RWPE2 (cell line): ENCODE results near the gene SLC10A6.

Experiments used
- ATAC-seq: fragments of 200-7000 bp; cut with Tn5 transposase; 3 replicates; pipeline ENCODE4 v1.9.1; 2021; ENCODE audit warnings: low read depth
- DNase-seq: peaks from one replicate; pipeline ENCODE4 v3.0.0-alpha.2; 2020; ENCODE audit warnings: low spot score
- H3K27ac ChIP-seq: fragments of 450-650 bp; 2 replicates; pipeline ENCODE4 v1.5.1; 2017; ENCODE audit warnings: mild to moderate bottlenecking; ENCODE audit not compliant: poor library complexity, severe bottlenecking
- H3K27me3 ChIP-seq: fragments of 250-450 bp; sonication (Bioruptor Pico); 2 replicates; pipeline ENCODE4 v1.5.1; 2021; ENCODE audit warnings: mild to moderate bottlenecking, moderate library complexity; ENCODE audit not compliant: insufficient read depth, poor library complexity, severe bottlenecking
- H3K36me3 ChIP-seq: fragments of 250-450 bp; sonication (Bioruptor Pico); 2 replicates; pipeline ENCODE4 v1.5.1; 2020; ENCODE audit warnings: low read depth, mild to moderate bottlenecking, moderate library complexity
- H3K4me1 ChIP-seq: fragments of 250-450 bp; sonication (Bioruptor Pico); 2 replicates; pipeline ENCODE4 v1.5.1; 2021; ENCODE audit warnings: mild to moderate bottlenecking, moderate library complexity; ENCODE audit not compliant: insufficient read depth, poor library complexity, severe bottlenecking
- H3K4me3 ChIP-seq: fragments of 250-450 bp; sonication (Bioruptor Pico); 2 replicates; pipeline ENCODE4 v1.5.1; 2021; ENCODE audit warnings: mild to moderate bottlenecking, moderate library complexity; ENCODE audit not compliant: severe bottlenecking
- H3K9me3 ChIP-seq: fragments of 250-450 bp; sonication (Bioruptor Pico); 2 replicates; pipeline ENCODE4 v1.5.1; 2021; ENCODE audit warnings: mild to moderate bottlenecking, moderate library complexity; ENCODE audit not compliant: severe bottlenecking
- TF ChIP-seq, protein P1 (sequence below): fragments of 450-650 bp; IDR thresholded peaks from one replicate; pipeline ENCODE4 v1.5.1; 2017; ENCODE audit warnings: mild to moderate bottlenecking, moderate library complexity; ENCODE audit not compliant: poor library complexity, severe bottlenecking

The SLC10A6 gene, protein sequence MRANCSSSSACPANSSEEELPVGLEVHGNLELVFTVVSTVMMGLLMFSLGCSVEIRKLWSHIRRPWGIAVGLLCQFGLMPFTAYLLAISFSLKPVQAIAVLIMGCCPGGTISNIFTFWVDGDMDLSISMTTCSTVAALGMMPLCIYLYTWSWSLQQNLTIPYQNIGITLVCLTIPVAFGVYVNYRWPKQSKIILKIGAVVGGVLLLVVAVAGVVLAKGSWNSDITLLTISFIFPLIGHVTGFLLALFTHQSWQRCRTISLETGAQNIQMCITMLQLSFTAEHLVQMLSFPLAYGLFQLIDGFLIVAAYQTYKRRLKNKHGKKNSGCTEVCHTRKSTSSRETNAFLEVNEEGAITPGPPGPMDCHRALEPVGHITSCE

DNA sequence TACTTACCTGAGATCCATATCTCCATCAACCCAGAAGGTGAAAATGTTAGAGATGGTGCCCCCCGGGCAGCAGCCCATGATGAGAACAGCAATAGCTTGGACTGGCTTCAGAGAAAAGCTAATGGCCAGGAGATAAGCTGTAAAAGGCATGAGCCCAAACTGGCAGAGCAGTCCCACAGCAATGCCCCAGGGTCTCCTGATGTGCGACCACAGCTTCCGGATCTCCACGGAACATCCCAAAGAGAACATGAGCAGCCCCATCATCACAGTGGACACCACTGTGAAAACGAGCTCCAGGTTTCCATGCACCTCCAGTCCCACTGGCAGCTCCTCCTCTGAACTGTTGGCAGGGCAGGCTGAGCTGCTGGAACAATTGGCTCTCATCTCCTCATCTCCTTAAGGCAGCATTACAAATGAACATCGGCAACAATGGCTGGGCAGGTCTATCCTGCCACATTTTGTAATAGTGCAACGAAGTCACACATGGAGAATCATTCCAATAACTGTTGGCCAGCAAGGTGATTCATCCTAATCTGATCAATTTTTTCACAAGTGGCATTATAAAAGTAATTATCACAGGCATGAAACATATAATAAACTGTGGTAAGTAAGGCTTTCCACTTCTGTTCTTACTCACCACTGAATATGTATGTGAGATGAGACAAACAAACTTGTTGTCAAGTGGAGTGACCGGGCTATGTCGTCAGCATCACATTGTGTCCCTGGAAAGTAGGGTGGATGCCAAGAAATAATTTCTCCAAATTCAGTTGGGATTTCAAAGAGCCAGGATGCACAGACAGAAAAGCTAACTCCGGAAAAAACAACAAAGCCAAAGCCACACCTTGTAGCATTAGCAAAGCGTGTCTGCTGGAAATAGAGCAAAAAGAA is at the start of gene SLC10A6:
TSS of gene SLC10A6 (minus strand) at position 653 of the 888 bp plus-strand sequence. CDS start at position 384, 269 bp downstream.
- Histone ChIP-seq H3K27ac (no peak within 1 kb of the TSS), H3K4me1 (peaks cover 6% of the 10 kb centered on the region), H3K9me3 (no peaks in the 10 kb centered on the region), H3K4me3 (no peak within 1 kb of the TSS), H3K27me3 (no peaks in the 10 kb centered on the region), H3K36me3 (no peaks in the 10 kb centered on the region)
- ATAC-seq (no peak), DNase-seq (no peak)
- TF ChIP-seq, protein P1, sequence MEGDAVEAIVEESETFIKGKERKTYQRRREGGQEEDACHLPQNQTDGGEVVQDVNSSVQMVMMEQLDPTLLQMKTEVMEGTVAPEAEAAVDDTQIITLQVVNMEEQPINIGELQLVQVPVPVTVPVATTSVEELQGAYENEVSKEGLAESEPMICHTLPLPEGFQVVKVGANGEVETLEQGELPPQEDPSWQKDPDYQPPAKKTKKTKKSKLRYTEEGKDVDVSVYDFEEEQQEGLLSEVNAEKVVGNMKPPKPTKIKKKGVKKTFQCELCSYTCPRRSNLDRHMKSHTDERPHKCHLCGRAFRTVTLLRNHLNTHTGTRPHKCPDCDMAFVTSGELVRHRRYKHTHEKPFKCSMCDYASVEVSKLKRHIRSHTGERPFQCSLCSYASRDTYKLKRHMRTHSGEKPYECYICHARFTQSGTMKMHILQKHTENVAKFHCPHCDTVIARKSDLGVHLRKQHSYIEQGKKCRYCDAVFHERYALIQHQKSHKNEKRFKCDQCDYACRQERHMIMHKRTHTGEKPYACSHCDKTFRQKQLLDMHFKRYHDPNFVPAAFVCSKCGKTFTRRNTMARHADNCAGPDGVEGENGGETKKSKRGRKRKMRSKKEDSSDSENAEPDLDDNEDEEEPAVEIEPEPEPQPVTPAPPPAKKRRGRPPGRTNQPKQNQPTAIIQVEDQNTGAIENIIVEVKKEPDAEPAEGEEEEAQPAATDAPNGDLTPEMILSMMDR = no peak

DNA sequence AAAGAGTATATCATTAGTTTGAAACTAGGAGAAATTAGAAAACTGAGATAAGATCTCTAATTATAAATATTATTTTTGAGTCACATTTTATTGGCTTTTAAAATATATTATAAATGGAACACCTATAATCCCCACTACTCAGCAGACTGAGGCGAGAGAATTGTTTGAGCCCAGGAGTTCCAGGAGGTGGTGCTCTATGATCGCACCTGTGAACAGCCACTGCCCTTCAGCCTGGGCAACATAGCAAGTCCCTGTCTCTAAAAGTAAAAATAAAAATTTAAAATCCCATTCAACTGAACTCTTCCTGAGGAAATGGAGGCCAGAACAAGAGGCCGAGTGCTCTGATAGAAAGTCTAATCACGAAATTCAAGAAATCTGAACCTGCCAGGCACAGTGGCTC is 49.4 kb upstream of the SLC10A6 start:
- H3K4me3 ChIP-seq = no peak overlapping the region
- TF ChIP-seq, protein P1 = peak; percentile 74
- no peak overlapping the region for H3K27ac ChIP-seq
- H3K9me3 ChIP-seq = no peaks in the 10 kb centered on the region
- DNase-seq (no peak), ATAC-seq (peak; percentile 74)
- H3K27me3 ChIP-seq = no peaks in the 10 kb centered on the region
- peaks cover 8% of the 10 kb centered on the region for H3K4me1 ChIP-seq
- no peaks in the 10 kb centered on the region for H3K36me3 ChIP-seq

DNA sequence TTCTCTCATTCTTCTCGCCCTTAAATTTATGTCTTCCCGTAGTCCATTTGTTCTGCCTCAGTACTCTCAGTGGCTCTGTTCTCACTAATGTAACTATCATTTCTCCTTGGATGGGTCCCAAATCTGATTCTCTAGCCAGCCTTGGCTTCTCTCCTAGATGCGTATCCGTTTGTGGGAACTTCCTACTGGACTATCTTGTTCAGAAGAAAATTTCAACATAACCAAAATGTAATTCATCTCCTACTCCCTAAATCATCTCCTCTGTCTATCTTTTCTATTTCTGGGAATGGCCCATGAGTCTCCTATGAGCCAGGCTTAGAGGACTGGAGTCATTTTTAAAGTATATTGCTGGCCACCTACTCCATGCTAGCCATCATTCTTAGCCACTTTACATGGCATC is 47.4 kb upstream of the SLC10A6 start:
- no peaks in the 10 kb centered on the region for H3K27me3 ChIP-seq
- DNase-seq = no peak
- no peak overlapping the region for H3K4me3 ChIP-seq
- TF ChIP-seq, protein P1 = no peak
- H3K27ac ChIP-seq = no peak overlapping the region
- no peak for ATAC-seq
- no peaks in the 10 kb centered on the region for H3K36me3 ChIP-seq
- H3K9me3 ChIP-seq = no peaks in the 10 kb centered on the region
- peaks cover 8% of the 10 kb centered on the region for H3K4me1 ChIP-seq

DNA sequence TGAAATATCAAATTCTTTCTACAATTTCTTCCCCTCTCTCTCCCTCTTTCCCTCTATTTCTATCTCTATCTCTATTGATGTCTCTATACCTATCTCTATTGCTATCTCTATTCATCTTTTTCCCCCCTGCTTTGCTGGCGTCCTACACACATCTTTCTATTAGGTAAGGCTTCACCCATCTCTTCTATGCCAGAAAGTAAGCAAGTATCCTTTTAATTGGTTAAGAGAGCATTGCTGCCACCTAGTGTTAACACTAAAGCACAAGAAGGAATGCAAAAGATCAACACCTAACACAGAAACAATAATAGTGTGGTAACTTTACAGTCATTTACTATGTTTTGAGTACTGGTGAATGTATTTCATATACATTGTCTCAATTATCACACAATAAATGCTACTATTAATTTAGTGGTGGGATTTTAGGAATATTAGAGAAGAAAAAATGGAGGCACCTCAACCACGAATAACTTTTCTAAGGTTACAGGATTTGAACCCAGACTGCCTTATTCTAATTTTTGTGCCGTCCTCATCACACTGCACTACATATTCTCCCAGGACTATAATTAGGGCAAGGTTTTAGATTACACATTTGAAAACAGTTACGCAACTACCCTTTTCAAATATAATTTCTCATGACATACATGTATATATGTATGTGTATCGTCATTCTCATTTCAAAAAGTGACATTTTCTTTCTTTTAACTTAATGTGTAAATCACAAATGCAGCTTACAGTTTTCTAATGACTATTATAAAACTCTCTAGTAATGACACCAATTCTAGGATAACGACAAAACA is 46.7 kb upstream of the SLC10A6 start:
- TF ChIP-seq, protein P1 = peak; percentile 95
- ATAC-seq (peak; percentile 19; the same call in 2 of the 3 replicates), DNase-seq (no peak)
- no peak overlapping the region for H3K4me3 ChIP-seq
- no peak overlapping the region for H3K27ac ChIP-seq
- no peaks in the 10 kb centered on the region for H3K9me3 ChIP-seq
- H3K4me1 ChIP-seq = peaks cover 8% of the 10 kb centered on the region
- H3K27me3 ChIP-seq = no peaks in the 10 kb centered on the region
- no peaks in the 10 kb centered on the region for H3K36me3 ChIP-seq
